Cerebellar nuclear complex (tissue), 1 donor: ENCODE measurements around the gene LRRN2.

Experiments used
- DNase-seq, 2 experiments: peaks; one replicate each; lab custom pipeline; 2025; lab: John Stamatoyannopoulos, UW

LRRN2 gene

DNA sequence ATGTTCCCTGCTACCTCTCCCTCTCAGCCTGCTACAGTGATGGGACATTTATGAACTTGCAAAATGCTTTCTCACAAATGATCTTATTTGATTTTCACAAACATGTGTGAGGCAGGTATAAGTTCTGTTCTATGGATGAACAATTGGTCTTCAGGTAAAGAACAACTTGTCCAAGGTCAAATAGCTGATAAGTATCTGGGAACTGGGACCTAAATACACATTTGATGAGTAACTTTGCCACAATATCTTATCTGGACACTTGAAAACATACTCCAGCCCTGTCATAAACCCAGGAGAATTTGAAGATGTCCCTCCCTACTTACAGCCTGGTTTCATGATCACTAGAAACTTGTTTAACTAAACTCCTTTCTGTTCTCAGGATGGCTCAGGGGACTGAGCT is 23.0 kb downstream of the LRRN2 start:
- DNase-seq = no peak

- no peak for DNase-seq
Observed at GRCh38 chr1:204660509-204660908, 25.0 kb downstream of the LRRN2 start.

DNA sequence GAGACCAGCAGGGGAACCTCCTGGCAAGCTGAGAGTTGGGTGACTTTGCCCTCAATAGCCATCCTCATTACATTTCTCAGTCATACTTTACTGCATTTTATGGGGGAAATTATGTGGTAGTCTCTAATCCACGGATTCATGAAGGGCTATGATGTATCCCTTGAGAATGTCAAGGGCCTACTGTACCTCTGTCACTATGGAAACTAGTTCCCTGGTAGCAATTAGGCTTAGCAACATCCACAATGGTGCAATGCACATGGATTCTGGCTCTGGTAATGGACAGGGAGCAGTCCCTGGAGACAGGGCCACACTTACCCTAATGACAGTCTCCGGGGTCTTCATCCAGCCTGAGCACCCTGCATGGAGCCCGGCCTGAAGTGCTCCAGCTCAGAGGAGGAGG is 26.5 kb downstream of the LRRN2 start:
- DNase-seq = no peak

DNA sequence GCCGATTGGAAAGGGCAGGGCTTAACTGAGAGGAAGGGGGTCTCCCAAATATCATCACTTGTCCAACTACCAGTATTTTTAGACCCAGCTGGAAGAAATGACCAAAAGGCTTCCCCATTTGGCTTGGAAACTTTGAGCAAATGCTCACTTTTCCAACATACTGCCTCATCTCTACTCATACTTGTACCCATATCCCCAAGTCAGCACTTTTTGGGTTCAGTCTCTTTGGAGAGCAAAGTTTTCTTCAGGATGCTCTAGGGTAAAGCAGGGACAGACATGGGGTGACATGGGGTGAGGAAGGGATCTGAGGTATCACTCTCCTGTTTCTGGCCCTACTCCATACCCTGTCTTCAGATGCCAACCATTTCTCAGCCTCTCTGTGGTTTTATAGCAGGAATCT is 27.2 kb downstream of the LRRN2 start:
- DNase-seq = no peak

- DNase-seq = no peak
Observed at GRCh38 chr1:204653590-204654340, 31.8 kb downstream of the LRRN2 start.

- no peak for DNase-seq
Observed at GRCh38 chr1:204652497-204652896, 33.0 kb downstream of the LRRN2 start.

DNA sequence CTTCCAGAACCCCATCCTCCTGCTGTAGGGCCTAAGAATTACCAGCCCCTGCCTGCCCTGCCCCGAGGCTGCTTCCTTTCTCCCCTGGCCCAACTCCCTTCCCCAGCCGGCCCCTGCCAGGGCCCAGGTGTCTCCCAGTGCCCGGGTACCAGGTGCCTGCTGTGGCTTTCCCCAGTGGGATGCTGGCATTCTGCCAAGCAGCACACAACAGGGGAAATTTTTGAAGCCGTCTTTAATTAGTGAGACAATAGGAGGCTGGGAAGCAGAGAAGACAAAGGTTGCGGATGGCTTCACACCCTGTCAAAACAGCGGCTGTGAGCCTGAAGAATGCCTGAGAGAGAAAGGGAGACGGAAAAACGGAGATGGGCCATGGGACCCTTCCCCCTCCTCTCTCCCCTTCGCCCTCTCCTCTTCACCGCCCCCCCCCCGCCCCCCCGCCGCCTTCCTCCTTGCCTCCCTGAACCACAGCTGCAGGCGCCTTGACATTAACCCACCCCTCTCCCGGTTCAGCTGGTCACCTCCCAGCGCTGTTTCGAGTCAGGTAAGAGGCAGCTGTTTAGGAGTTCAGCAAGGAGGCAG is 33.6 kb downstream of the LRRN2 start:
- no peak for DNase-seq

DNA sequence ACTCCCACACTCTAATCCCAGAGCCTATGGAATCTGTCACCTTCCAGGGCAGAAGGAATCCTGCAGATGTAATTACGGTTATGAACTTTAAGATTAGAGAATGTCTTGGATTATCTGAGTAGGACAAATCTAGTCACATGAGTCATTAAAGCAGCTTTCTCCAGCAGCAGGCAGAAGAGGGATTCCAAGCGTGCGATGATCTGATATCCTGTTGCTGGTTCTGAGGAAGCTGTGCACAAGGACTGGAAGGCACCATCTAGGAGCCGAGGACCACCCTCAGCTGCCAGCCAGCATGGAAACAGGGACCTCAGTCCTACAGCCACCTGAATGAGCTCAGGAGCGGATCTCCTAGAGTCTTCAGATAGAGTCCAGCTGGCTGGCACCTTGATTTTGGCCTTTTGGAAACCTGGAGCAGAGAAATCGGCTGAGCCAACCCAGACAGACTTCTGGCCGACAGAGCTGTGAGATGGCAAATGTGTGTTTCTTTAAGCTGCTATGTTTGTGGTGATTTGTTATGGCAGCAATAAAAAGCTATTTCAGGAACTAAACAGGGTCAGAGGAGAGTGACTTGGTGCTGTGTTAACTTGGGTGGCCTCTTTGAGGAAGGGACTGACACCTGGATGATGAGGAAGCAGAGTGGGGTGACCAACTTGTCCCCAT is 34.5 kb downstream of the LRRN2 start:
- DNase-seq = no peak

- DNase-seq = no peak
Observed at GRCh38 chr1:204649721-204650521, 35.6 kb downstream of the LRRN2 start.

DNA sequence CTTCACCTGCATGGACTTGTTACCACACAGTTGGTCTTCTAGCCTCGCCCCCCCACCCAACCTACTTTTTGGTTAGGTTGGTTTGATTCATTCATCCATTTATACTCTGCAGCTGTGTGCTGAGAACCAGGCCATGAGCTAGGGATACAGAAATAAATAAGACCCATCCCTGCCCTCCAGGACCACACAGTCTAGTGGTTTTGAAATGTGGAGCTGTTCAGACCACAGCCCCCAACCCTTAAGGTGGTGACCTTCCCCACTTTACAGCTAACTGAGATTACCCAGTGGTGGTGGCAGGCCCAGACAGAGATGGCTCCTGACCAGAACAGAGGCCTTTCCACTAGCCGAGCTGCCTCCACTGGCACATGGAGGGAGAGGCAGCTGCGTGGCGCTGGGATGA is 37.0 kb downstream of the LRRN2 start:
- no peak for DNase-seq

DNA sequence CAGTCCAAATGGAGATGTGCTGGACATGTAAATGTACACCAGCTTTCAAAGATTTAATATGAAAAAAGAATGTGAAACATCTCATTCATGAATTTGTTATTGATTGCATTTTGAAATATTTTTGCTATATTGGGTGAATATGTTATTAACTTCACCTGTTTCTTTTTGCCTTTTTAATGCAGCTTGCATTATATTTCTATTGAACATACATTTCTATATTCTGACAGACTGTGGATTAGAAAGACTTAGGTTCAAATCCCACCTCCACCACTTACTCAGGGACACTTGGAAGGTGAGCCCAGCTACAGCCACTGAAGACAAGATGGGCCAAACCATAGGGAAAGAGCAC is 37.8 kb downstream of the LRRN2 start:
- DNase-seq = no peak

DNA sequence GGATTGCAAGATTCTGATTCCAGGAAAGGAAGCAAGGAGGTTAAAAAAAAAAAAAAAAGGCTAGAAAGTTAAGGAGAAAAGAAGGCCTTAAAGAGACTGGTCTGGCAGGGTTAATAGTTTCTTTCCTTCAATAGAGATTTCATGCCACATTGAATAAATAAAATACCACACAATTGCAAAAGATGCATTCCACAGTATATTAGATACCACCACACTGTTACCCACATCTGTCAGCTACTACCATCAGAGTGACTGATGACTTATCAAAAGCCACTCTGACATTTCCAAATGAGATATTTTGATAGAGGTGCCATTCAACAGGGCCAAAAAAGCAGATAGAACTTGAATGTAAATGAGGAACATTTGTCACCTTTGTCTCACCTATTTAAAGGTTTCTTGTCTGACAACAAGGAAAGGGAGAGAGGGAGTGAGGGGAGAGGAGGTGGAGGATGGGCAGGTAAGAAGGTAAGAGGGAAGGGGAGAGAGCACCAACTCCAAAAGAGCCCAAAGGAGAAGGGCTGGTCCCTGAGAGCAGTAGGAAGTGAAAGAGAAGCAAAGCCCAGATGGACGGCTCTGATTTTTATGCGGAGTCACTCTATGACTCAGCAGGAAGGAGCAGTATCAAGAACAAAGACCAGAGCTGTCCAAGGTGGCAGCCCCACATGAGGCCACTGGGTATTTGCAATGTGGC is 38.3 kb downstream of the LRRN2 start:
- DNase-seq = no peak

- DNase-seq = no peak
Observed at GRCh38 chr1:204645666-204646065, 39.9 kb downstream of the LRRN2 start.

- no peak for DNase-seq
Observed at GRCh38 chr1:204645251-204645650, 40.3 kb downstream of the LRRN2 start.

GRCh38 chr1:204643503-204643902 is 42.0 kb downstream of the LRRN2 start:
- no peak for DNase-seq

DNA sequence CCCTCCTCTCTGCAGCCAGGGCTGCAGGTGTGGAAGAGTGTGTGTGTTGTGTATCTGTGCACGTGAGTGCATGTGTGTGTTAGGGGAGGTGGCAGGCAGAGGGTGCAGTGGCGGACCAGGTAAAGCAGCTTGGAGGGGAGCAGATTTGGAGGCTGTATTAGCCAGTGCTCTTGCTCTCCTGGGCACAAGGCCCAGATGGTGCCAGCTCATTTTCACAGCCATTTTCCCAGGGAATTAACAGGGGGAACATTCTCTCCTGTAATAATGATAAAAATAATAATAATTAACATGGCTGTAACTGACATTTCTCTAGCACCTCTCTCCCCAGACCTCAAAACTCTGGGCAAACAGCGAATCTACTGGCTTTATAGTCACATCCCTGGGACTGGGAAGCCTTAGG is 43.6 kb downstream of the LRRN2 start:
- no peak for DNase-seq

DNA sequence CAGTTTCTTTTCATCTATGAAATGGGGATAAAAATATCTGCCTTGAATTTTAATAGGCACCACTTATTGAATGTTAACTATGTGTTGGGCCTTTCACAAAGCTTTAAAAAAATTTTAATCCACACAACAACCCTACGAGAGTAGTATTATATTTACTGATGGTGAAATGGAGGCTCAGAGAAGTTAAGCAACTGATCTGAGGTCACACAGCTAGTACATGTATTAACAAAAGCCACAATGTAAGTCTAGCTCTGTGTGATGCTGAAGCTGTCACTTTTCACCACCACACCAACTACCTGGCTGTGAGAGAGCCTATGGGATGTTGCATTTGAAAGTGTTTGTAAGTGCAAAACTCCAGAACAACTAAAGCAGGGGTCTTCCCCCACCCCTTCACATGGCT is 44.1 kb downstream of the LRRN2 start:
- DNase-seq = no peak

DNA sequence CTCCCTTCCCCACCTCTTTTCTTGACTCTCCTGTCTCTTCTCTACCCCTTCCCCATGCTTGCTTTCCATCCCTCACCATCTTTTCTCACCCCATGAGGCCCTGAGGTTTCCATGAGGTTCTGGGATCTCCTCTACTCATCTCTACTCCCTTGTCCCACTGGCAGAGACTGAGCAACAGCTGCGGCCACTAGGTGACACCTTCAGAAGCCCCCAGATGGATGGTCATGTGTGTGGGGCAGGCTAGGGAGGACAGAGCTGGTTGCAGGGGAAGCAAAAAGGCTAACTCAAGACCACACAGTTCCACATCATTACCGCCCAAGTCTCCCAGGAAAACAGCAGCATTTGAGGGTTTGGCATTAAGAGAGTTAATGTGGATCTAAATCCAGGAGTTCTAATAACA is 45.0 kb downstream of the LRRN2 start:
- no peak for DNase-seq

DNA sequence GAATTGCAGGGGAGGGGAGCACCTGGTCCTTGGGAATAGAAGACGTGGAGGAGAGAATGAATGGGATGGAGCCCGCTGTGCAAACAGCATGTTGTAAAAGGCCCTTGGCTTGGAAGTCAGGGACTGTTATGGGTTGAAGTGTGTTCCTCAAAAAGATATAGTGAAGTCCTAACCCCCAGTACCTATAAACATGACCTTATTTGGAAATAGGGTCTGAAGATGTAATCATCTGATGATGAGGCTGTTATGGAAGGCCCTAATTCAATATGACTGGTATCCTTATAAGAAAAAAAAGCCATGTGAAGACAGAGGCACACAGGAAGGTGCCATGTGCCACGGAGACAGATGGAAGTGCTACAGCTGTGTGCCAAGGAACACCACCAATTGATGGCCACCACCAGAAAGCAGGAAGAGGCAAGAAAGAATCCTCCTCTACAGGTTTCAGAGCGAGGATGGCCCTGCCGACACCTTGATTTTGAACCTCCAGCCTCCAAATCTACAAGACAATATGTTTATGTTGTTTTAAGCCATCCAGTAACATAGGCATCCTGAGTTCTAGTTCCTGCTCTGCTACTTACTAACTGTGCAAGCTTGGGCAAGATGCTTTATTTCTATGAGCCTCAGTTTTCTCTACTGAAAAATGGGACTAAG is 51.2 kb downstream of the LRRN2 start:
- DNase-seq = no peak

- no peak for DNase-seq
Observed at GRCh38 chr1:204633665-204634064, 51.9 kb downstream of the LRRN2 start.

GRCh38 chr1:204630132-204630905 is 55.2 kb downstream of the LRRN2 start:
- no peak for DNase-seq
